ENCODE results near the gene MIA2. TPM values are rescaled to one million over a fixed set of nuclear protein-coding genes. Genes with fewer than 3 reads are reported as not detected.
A peak's percentile ranks its signal among the peaks of the same experiment; 100 is the strongest.

Gene MIA2
- total and polyA plus RNA-seq, 9 donors, result 11.7 to 21.9 (median 19.5) TPM

- Histone ChIP-seq H3K9me3 (no peaks in the 10 kb centered on the region), H3K4me1 (ENCODE audit: insufficient read depth) (no peaks in the 10 kb centered on the region), H3K27ac (no peak overlapping the region), H3K36me3 (no peaks in the 10 kb centered on the region), H3K27me3 (no peaks in the 10 kb centered on the region), H3K4me3 (no peak overlapping the region)
- intact Hi-C loops (cut with DNase I), result loop anchor here in 1 of 4 donors (10.0 kb wide), 1 partner anchor 254 kb away; the partner anchor contains the start of gene GEMIN2
- peak; percentile 45 to 70 (median 55) for DNase-seq
- TF ChIP-seq CTCF (IDR thresholded peaks at IDR 0.05), result no peak
- TF ChIP-seq EP300 (IDR thresholded peaks at IDR 0.05), result no peak
- TF ChIP-seq POLR2A (IDR thresholded peaks at IDR 0.05), result no peak
- WGBS, 3 donors, result 46 to 51% (median 49%) methylated on average over 4 of the region's 4 CpGs
Measured at GRCh38 chr14:39368261-39368959, 134.7 kb downstream of the MIA2 start.

- H3K27ac ChIP-seq, result no peak overlapping the region
- H3K4me1 ChIP-seq (ENCODE audit: insufficient read depth), result no peaks in the 10 kb centered on the region
- H3K36me3 ChIP-seq, result no peaks in the 10 kb centered on the region
- no peak for DNase-seq
- no peaks in the 10 kb centered on the region for H3K9me3 ChIP-seq
- no peak overlapping the region for H3K4me3 ChIP-seq
- WGBS, 3 donors, result 95 to 98% (median 97%) methylated on average over 2 of the region's 2 CpGs
- TF ChIP-seq POLR2A (IDR thresholded peaks at IDR 0.05), result no peak
- TF ChIP-seq EP300 (IDR thresholded peaks at IDR 0.05), result no peak
- no peak for TF ChIP-seq CTCF (IDR thresholded peaks at IDR 0.05)
- intact Hi-C loops (cut with DNase I), result loop anchor here in 1 of 4 donors (10.0 kb wide), 1 partner anchor 254 kb away; the partner anchor contains the start of gene GEMIN2
- no peaks in the 10 kb centered on the region for H3K27me3 ChIP-seq
Measured at GRCh38 chr14:39369029-39369428, 135.3 kb downstream of the MIA2 start.

- WGBS, 3 donors, result 90 to 96% (median 96%) methylated on average over 12 of the region's 12 CpGs
- no peak for DNase-seq
- TF ChIP-seq EP300 (IDR thresholded peaks at IDR 0.05) (no peak), CTCF (IDR thresholded peaks at IDR 0.05) (no peak), POLR2A (IDR thresholded peaks at IDR 0.05) (no peak)
Measured at GRCh38 chr14:39370415-39370814, 136.7 kb downstream of the MIA2 start.

GRCh38 chr14:39372656-39373055, 138.9 kb downstream of the MIA2 start:
- H3K27ac ChIP-seq, result no peak overlapping the region
- WGBS, 3 donors, result 92 to 94% (median 93%) methylated on average over 1 of the region's 1 CpG
- no peaks in the 10 kb centered on the region for H3K27me3 ChIP-seq
- no peaks in the 10 kb centered on the region for H3K4me1 ChIP-seq (ENCODE audit: insufficient read depth)
- H3K9me3 ChIP-seq, result no peaks in the 10 kb centered on the region
- no peak for DNase-seq
- intact Hi-C loops (cut with DNase I), result no loop called here
- TF ChIP-seq EP300 (IDR thresholded peaks at IDR 0.05) (no peak), POLR2A (IDR thresholded peaks at IDR 0.05) (no peak), CTCF (IDR thresholded peaks at IDR 0.05) (no peak)
- H3K4me3 ChIP-seq, result no peak overlapping the region
- no peaks in the 10 kb centered on the region for H3K36me3 ChIP-seq

More at GRCh38 chr14:39370415-39370814, 136.7 kb downstream of the MIA2 start:
- intact Hi-C loops (cut with DNase I), result no loop called here
- Histone ChIP-seq H3K4me1 (ENCODE audit: insufficient read depth) (no peaks in the 10 kb centered on the region), H3K9me3 (no peaks in the 10 kb centered on the region), H3K27me3 (no peaks in the 10 kb centered on the region), H3K36me3 (no peaks in the 10 kb centered on the region), H3K27ac (no peak overlapping the region), H3K4me3 (no peak overlapping the region)

Data from ovary (tissue), 9 donors.